ENCODE data around the gene PEX14.

Gene PEX14

GRCh38 chr1:10676963-10677362 lies 202.2 kb downstream of the PEX14 start:
- Mint-ChIP-seq H3K36me3 (no peaks in the 10 kb centered on the region), H3K4me3 (no peak overlapping the region), H3K27me3 (no peaks in the 10 kb centered on the region), H3K4me1 (no peaks in the 10 kb centered on the region), H3K9me3 (no peaks in the 10 kb centered on the region), H3K27ac (no peak overlapping the region)

GRCh38 chr1:10677491-10678391 lies 203.0 kb downstream of the PEX14 start:
- Mint-ChIP-seq H3K27me3 (no peaks in the 10 kb centered on the region), H3K4me3 (no peak overlapping the region), H3K9me3 (no peaks in the 10 kb centered on the region), H3K27ac (no peak overlapping the region), H3K4me1 (no peaks in the 10 kb centered on the region), H3K36me3 (no peaks in the 10 kb centered on the region)

- H3K36me3 Mint-ChIP-seq, result no peaks in the 10 kb centered on the region
- H3K27ac Mint-ChIP-seq, result no peak overlapping the region
- no peaks in the 10 kb centered on the region for H3K27me3 Mint-ChIP-seq
- H3K9me3 Mint-ChIP-seq, result no peaks in the 10 kb centered on the region
- H3K4me1 Mint-ChIP-seq, result no peaks in the 10 kb centered on the region
- no peak overlapping the region for H3K4me3 Mint-ChIP-seq
These were observed 203.7 kb downstream of the PEX14 start for GRCh38 chr1:10678402-10678801.

GRCh38 chr1:10678852-10679251 lies 204.1 kb downstream of the PEX14 start:
- Mint-ChIP-seq H3K4me1 (no peaks in the 10 kb centered on the region), H3K27me3 (no peaks in the 10 kb centered on the region), H3K36me3 (no peaks in the 10 kb centered on the region), H3K4me3 (no peak overlapping the region), H3K9me3 (no peaks in the 10 kb centered on the region), H3K27ac (no peak overlapping the region)

GRCh38 chr1:10679496-10680220 lies 204.9 kb downstream of the PEX14 start:
- Mint-ChIP-seq H3K27me3 (no peaks in the 10 kb centered on the region), H3K9me3 (no peaks in the 10 kb centered on the region), H3K27ac (no peak overlapping the region), H3K36me3 (no peaks in the 10 kb centered on the region), H3K4me1 (no peaks in the 10 kb centered on the region), H3K4me3 (no peak overlapping the region)

Measured in activated naive CD4-positive, alpha-beta T cell treated with anti-CD3 and anti-CD28 coated beads, Interleukin-2, amount 50 U/mL, for 24 hours (primary cell).